ENCODE data around the gene NFAT5. TPM values are rescaled to one million over a fixed set of nuclear protein-coding genes. Genes with fewer than 3 reads are reported as not detected.

Gene NFAT5
- total RNA-seq, 1 donor from 2014 or later: 48.8 TPM

GRCh38 chr16:69589434-69590269 lies 23.9 kb downstream of the NFAT5 start:
- Mint-ChIP-seq H3K27me3 (ENCODE audit: unreplicated experiment) (no peaks in the 10 kb centered on the region), H3K4me3 (ENCODE audit: unreplicated experiment) (no peak overlapping the region), H3K36me3 (ENCODE audit: low read depth, unreplicated experiment) (no peaks in the 10 kb centered on the region), H3K4me1 (ENCODE audit: unreplicated experiment) (no peaks in the 10 kb centered on the region), H3K9me3 (ENCODE audit: unreplicated experiment) (no peaks in the 10 kb centered on the region), H3K27ac (ENCODE audit: unreplicated experiment) (no peak overlapping the region)
- no peak for TF ChIP-seq CTCF (IDR thresholded peaks at IDR 0.05; ENCODE audit: unreplicated experiment)
- DNase-seq (ENCODE audit: low spot score): no peak

GRCh38 chr16:69590590-69590989 lies 24.8 kb downstream of the NFAT5 start:
- no peaks in the 10 kb centered on the region for H3K27me3 Mint-ChIP-seq (ENCODE audit: unreplicated experiment)
- H3K4me1 Mint-ChIP-seq (ENCODE audit: unreplicated experiment): no peaks in the 10 kb centered on the region
- no peak overlapping the region for H3K4me3 Mint-ChIP-seq (ENCODE audit: unreplicated experiment)
- H3K36me3 Mint-ChIP-seq (ENCODE audit: low read depth, unreplicated experiment): no peaks in the 10 kb centered on the region
- no peak for DNase-seq (ENCODE audit: low spot score)
- TF ChIP-seq CTCF (IDR thresholded peaks at IDR 0.05; ENCODE audit: unreplicated experiment): no peak
- H3K9me3 Mint-ChIP-seq (ENCODE audit: unreplicated experiment): no peaks in the 10 kb centered on the region
- no peak overlapping the region for H3K27ac Mint-ChIP-seq (ENCODE audit: unreplicated experiment)

- Mint-ChIP-seq H3K4me3 (ENCODE audit: unreplicated experiment) (no peak overlapping the region), H3K27ac (ENCODE audit: unreplicated experiment) (no peak overlapping the region), H3K4me1 (ENCODE audit: unreplicated experiment) (no peaks in the 10 kb centered on the region), H3K9me3 (ENCODE audit: unreplicated experiment) (no peaks in the 10 kb centered on the region), H3K27me3 (ENCODE audit: unreplicated experiment) (no peaks in the 10 kb centered on the region), H3K36me3 (ENCODE audit: low read depth, unreplicated experiment) (no peaks in the 10 kb centered on the region)
- TF ChIP-seq CTCF (IDR thresholded peaks at IDR 0.05; ENCODE audit: unreplicated experiment): no peak
- no peak for DNase-seq (ENCODE audit: low spot score)
Observed at GRCh38 chr16:69593751-69594255, 28.0 kb downstream of the NFAT5 start.

- Mint-ChIP-seq H3K9me3 (ENCODE audit: unreplicated experiment) (no peaks in the 10 kb centered on the region), H3K36me3 (ENCODE audit: low read depth, unreplicated experiment) (no peaks in the 10 kb centered on the region), H3K4me1 (ENCODE audit: unreplicated experiment) (peaks cover 6% of the 10 kb centered on the region), H3K27me3 (ENCODE audit: unreplicated experiment) (no peaks in the 10 kb centered on the region), H3K4me3 (ENCODE audit: unreplicated experiment) (no peak overlapping the region), H3K27ac (ENCODE audit: unreplicated experiment) (no peak overlapping the region)
- DNase-seq (ENCODE audit: low spot score): no peak
- no peak for TF ChIP-seq CTCF (IDR thresholded peaks at IDR 0.05; ENCODE audit: unreplicated experiment)
Observed at GRCh38 chr16:69595127-69596036, 29.6 kb downstream of the NFAT5 start.
